ENCODE data around the gene ACTN2.

DNA sequence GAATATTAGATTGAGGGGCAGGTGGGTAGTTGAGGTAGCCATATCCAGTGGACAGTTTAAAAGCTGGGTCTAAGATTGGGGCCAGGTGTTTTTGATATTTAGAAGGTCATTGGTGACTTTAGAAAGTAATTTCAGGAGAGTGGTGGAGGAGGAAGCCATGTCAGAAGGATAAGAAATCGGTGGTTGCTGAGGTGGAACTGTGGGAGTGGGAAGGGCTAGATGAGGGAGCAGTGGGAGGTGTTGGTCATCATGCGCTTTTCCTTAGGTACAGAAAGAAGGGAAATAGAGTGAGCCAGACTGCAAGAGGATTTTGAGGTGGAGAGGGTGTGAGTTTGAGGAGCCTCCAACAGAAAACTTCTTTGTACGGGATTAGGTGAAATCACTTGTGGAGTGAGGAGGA, 116.0 kb downstream of the ACTN2 start:
- TF ChIP-seq, protein P1, sequence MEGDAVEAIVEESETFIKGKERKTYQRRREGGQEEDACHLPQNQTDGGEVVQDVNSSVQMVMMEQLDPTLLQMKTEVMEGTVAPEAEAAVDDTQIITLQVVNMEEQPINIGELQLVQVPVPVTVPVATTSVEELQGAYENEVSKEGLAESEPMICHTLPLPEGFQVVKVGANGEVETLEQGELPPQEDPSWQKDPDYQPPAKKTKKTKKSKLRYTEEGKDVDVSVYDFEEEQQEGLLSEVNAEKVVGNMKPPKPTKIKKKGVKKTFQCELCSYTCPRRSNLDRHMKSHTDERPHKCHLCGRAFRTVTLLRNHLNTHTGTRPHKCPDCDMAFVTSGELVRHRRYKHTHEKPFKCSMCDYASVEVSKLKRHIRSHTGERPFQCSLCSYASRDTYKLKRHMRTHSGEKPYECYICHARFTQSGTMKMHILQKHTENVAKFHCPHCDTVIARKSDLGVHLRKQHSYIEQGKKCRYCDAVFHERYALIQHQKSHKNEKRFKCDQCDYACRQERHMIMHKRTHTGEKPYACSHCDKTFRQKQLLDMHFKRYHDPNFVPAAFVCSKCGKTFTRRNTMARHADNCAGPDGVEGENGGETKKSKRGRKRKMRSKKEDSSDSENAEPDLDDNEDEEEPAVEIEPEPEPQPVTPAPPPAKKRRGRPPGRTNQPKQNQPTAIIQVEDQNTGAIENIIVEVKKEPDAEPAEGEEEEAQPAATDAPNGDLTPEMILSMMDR (IDR thresholded peaks at IDR 0.05; ENCODE audit: low read length), result no peak
- TF ChIP-seq EZH2 (optimal IDR thresholded peaks at IDR 0.05; ENCODE audit: low read depth, low read length) (no peak), EZH2phosphoT487 (IDR thresholded peaks at IDR 0.05; ENCODE audit: low read length) (no peak)
